ENCODE results near the gene ZSWIM3.
A peak's percentile ranks its signal among the peaks of the same experiment; 100 is the strongest.

ZSWIM3 gene

GRCh38 chr20:45910670-45911485, 53.5 kb downstream of the ZSWIM3 start:
- no peak for DNase-seq

GRCh38 chr20:45911486-45912343, 54.3 kb downstream of the ZSWIM3 start, which contains the start of gene PLTP:
Gene PLTP, minus strand, starts transcription at chr20:45912155. Its CDS starts 703 bp downstream, at chr20:45911452.
- no peak for DNase-seq

- DNase-seq: no peak
These were observed 54.9 kb downstream of the ZSWIM3 start for GRCh38 chr20:45912344-45912682.

GRCh38 chr20:45913116-45913515, 55.7 kb downstream of the ZSWIM3 start:
- DNase-seq: no peak

- DNase-seq: no peak
These were observed 60.4 kb downstream of the ZSWIM3 start for GRCh38 chr20:45917790-45918141.

- no peak for DNase-seq
These were observed 60.8 kb downstream of the ZSWIM3 start for GRCh38 chr20:45918182-45918737.

- no peak for DNase-seq
These were observed 61.5 kb downstream of the ZSWIM3 start for GRCh38 chr20:45918779-45919537.

GRCh38 chr20:45919542-45920399, 62.4 kb downstream of the ZSWIM3 start:
- no peak for DNase-seq

GRCh38 chr20:45920462-45921336, 63.3 kb downstream of the ZSWIM3 start:
- DNase-seq: no peak

- no peak for DNase-seq
These were observed 64.1 kb downstream of the ZSWIM3 start for GRCh38 chr20:45921337-45922189.

GRCh38 chr20:45924391-45925261, 67.2 kb downstream of the ZSWIM3 start:
- DNase-seq: peak; percentile 2

GRCh38 chr20:45925821-45926506, 68.5 kb downstream of the ZSWIM3 start:
- no peak for DNase-seq

GRCh38 chr20:45926731-45927070, 69.3 kb downstream of the ZSWIM3 start:
- no peak for DNase-seq

GRCh38 chr20:45927071-45927878, 69.9 kb downstream of the ZSWIM3 start:
- no peak for DNase-seq

Measured in DMS79 treated with DMSO at 0.1 percent for 48 hours (cell line).